Measurements from ENCODE around the gene FCER1G. TPM values are rescaled to one million over a fixed set of nuclear protein-coding genes. Genes with fewer than 3 reads are reported as not detected.

FCER1G gene
- total RNA-seq, 1 experiment from 2014 or later, result not detected

DNA sequence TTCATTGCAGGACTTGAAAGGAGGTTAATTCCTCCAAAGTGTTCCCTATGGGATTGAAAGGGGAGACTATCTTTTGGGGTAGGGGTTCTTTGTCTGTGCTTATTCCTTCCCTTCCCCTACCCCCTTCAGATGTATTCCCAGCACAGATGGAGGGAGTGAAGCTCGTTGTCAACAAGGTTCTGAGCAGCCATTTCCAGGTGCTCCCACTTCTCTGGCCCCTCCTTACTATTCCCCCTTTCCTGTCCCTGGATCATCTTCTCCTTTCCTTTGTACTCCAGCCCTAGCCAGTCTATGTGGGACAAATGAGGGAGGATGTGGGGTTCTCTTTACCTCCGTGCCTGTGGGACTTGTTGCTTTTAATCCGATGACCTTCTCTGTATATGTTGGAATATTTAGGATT lies 11.7 kb downstream of the FCER1G start:
- no peak for TF ChIP-seq EZH2 (IDR thresholded peaks at IDR 0.05; ENCODE audit: low read length, unreplicated experiment)
- TF ChIP-seq, protein P1, sequence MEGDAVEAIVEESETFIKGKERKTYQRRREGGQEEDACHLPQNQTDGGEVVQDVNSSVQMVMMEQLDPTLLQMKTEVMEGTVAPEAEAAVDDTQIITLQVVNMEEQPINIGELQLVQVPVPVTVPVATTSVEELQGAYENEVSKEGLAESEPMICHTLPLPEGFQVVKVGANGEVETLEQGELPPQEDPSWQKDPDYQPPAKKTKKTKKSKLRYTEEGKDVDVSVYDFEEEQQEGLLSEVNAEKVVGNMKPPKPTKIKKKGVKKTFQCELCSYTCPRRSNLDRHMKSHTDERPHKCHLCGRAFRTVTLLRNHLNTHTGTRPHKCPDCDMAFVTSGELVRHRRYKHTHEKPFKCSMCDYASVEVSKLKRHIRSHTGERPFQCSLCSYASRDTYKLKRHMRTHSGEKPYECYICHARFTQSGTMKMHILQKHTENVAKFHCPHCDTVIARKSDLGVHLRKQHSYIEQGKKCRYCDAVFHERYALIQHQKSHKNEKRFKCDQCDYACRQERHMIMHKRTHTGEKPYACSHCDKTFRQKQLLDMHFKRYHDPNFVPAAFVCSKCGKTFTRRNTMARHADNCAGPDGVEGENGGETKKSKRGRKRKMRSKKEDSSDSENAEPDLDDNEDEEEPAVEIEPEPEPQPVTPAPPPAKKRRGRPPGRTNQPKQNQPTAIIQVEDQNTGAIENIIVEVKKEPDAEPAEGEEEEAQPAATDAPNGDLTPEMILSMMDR (conservative IDR thresholded peaks at IDR 0.05; ENCODE audit: low read depth, low read length), result no peak
- no peak for TF ChIP-seq EZH2phosphoT487 (IDR thresholded peaks at IDR 0.05; ENCODE audit: borderline replicate concordance, low read length)
- H3K4me2 ChIP-seq (ENCODE audit: low read length), result peak overlapping the region; percentile 82
- POLR2A ChIA-PET (ENCODE audit: unreplicated experiment), result no interaction called here
- CTCF ChIA-PET, result interaction anchor here (0.6 to 3.0 kb wide), 4 partner anchors 65 to 156 kb away, joined by 3 to 39 read pairs (median 30); no protein-coding TSS in a partner anchor
- H4K20me1 ChIP-seq (ENCODE audit: low read length), result no peaks in the 10 kb centered on the region
- H3K4me3 ChIP-seq (ENCODE audit: low read length), result peak overlapping the region; percentile 79
- no peaks in the 10 kb centered on the region for H3K27me3 ChIP-seq (ENCODE audit: low read length)
- intact Hi-C loops (cut with micrococcal nuclease), result loop anchor here (1.0 to 2.0 kb wide), 4 partner anchors 65 to 156 kb away; partner anchors contain the start of gene SDHC
- H3K36me3 ChIP-seq (ENCODE audit: low read depth, low read length), result peaks cover 22% of the 10 kb centered on the region
- no peaks in the 10 kb centered on the region for H3K9me2 ChIP-seq (replicated peaks; ENCODE audit: low read length)
- peak; percentile 11 for ATAC-seq
- TSS peak; percentile 49 for BruUV-seq (replicated peaks)
- H3F3A ChIP-seq (ENCODE audit: low read length, unreplicated experiment), result no peaks in the 10 kb centered on the region
- H3K27ac ChIP-seq (ENCODE audit: low read length), result peak overlapping the region; percentile 33
- H3K9ac ChIP-seq (ENCODE audit: low read length), result peak overlapping the region; percentile 80
- H3K79me2 ChIP-seq (ENCODE audit: low read length), result peaks cover 16% of the 10 kb centered on the region
- peaks cover 26% of the 10 kb centered on the region for H3K4me1 ChIP-seq (ENCODE audit: insufficient read depth, low read length)
- peak overlapping the region; percentile 85 for H2AFZ ChIP-seq (ENCODE audit: low read length)
- H3K9me3 ChIP-seq (ENCODE audit: low read length), result no peaks in the 10 kb centered on the region
- no peak for DNase-seq

DNA sequence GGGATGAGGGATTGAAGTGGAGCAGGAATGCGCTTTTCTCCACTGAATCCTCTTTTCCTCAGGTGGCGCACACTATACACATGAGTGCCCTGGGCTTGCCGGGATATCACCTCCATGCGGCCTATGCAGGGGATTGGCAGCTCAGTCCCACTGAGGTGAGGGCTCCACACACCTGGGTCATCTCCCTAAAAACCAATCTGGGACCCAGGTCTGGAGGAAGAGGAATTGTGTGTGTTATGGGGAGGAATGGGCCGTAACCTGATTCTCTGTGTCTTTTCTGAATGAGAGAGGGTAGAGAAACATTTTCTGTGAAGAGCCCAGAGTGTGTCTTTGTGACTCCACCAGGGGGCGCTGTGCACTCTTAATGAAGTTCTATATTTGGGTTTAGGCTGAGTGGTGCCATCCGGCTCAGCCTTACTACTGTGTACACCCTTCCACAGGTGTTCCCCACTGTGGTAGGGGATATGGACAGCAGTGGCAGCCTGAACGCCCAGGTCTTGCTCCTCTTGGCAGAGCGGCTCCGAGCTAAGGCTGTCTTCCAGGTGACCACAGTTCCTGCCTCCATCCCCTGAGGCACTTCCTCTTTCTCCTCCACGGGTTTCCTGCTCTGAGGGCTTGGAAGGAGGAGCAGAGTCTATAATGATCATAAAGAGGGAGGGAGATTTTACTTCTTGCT lies 12.2 kb downstream of the FCER1G start:
- no TSS peak for BruUV-seq (replicated peaks)
- POLR2A ChIA-PET (ENCODE audit: unreplicated experiment), result interaction anchor here (0.7 kb wide), 1 partner anchor 88 kb away, joined by 5 read pairs; no protein-coding TSS in a partner anchor
- H3K4me2 ChIP-seq (ENCODE audit: low read length), result peak overlapping the region; percentile 82
- ATAC-seq (peak; percentile 65), DNase-seq (peak; percentile 85)
- intact Hi-C loops (cut with micrococcal nuclease), result loop anchor here (1.0 to 2.0 kb wide), 4 partner anchors 64 to 155 kb away; partner anchors contain the start of gene SDHC
- H3K36me3 ChIP-seq (ENCODE audit: low read depth, low read length), result peaks cover 22% of the 10 kb centered on the region
- no peaks in the 10 kb centered on the region for H3F3A ChIP-seq (ENCODE audit: low read length, unreplicated experiment)
- peak overlapping the region; percentile 79 for H3K4me3 ChIP-seq (ENCODE audit: low read length)
- no peaks in the 10 kb centered on the region for H3K27me3 ChIP-seq (ENCODE audit: low read length)
- H2AFZ ChIP-seq (ENCODE audit: low read length), result peak overlapping the region; percentile 85
- peak overlapping the region; percentile 33 for H3K27ac ChIP-seq (ENCODE audit: low read length)
- H3K9me2 ChIP-seq (replicated peaks; ENCODE audit: low read length), result no peaks in the 10 kb centered on the region
- no peaks in the 10 kb centered on the region for H4K20me1 ChIP-seq (ENCODE audit: low read length)
- H3K9me3 ChIP-seq (ENCODE audit: low read length), result no peaks in the 10 kb centered on the region
- CTCF ChIA-PET, result interaction anchor here (0.6 to 3.0 kb wide), 5 partner anchors 64 to 156 kb away, joined by 3 to 39 read pairs (median 29); no protein-coding TSS in a partner anchor
- peaks cover 16% of the 10 kb centered on the region for H3K79me2 ChIP-seq (ENCODE audit: low read length)
- peak overlapping the region; percentile 80 for H3K9ac ChIP-seq (ENCODE audit: low read length)
- H3K4me1 ChIP-seq (ENCODE audit: insufficient read depth, low read length), result peaks cover 26% of the 10 kb centered on the region
- TF ChIP-seq EZH2 (IDR thresholded peaks at IDR 0.05; ENCODE audit: low read length, unreplicated experiment) (no peak), EZH2phosphoT487 (IDR thresholded peaks at IDR 0.05; ENCODE audit: borderline replicate concordance, low read length) (no peak)
- TF ChIP-seq, protein P1 (conservative IDR thresholded peaks at IDR 0.05; ENCODE audit: low read depth, low read length), result peak; percentile 99
